ENCODE results near the gene CTLA4. TPM values are rescaled to one million over a fixed set of nuclear protein-coding genes. Genes with fewer than 3 reads are reported as not detected.

The CTLA4 gene
- total RNA-seq, 4 donors from 2014 or later, result 1.2 TPM; not detected in 3

DNA sequence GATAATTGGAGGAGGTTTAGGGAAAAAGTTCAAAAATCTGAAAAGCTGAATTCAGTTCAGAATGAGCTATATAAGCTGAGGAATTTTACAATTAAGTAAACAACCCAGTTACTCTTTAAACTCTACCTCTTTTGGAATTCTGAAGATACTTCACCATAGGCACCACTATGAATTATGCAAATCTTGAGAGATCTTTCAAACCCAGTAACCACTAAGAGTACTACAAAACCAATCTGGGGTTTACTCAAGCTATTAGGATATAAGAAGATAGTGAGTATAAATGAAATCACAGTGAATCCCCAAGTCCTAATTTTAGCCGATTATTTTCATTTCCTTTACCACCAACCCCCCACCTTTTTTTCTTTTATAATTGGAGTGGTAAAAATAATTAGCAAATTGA, 6.0 kb upstream of the CTLA4 start:
- H3K27ac ChIP-seq, result no peak overlapping the region
- no peak for DNase-seq (ENCODE audit: low spot score in 2 of 2)
- 81% methylated on average over 1 of the region's 1 CpG for WGBS
- H3K4me3 ChIP-seq, result no peak overlapping the region
- H3K9me3 ChIP-seq, result no peaks in the 10 kb centered on the region
- no peaks in the 10 kb centered on the region for H3K4me1 ChIP-seq
- no peak for TF ChIP-seq EP300 (IDR thresholded peaks at IDR 0.05)
- no peak for TF ChIP-seq POLR2A (IDR thresholded peaks at IDR 0.05)
- TF ChIP-seq POLR2AphosphoS5 (IDR thresholded peaks at IDR 0.05), result no peak
- TF ChIP-seq, protein P1, sequence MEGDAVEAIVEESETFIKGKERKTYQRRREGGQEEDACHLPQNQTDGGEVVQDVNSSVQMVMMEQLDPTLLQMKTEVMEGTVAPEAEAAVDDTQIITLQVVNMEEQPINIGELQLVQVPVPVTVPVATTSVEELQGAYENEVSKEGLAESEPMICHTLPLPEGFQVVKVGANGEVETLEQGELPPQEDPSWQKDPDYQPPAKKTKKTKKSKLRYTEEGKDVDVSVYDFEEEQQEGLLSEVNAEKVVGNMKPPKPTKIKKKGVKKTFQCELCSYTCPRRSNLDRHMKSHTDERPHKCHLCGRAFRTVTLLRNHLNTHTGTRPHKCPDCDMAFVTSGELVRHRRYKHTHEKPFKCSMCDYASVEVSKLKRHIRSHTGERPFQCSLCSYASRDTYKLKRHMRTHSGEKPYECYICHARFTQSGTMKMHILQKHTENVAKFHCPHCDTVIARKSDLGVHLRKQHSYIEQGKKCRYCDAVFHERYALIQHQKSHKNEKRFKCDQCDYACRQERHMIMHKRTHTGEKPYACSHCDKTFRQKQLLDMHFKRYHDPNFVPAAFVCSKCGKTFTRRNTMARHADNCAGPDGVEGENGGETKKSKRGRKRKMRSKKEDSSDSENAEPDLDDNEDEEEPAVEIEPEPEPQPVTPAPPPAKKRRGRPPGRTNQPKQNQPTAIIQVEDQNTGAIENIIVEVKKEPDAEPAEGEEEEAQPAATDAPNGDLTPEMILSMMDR (IDR thresholded peaks at IDR 0.05), result no peak
- no peaks in the 10 kb centered on the region for H3K27me3 ChIP-seq
- H3K36me3 ChIP-seq, result no peaks in the 10 kb centered on the region

DNA sequence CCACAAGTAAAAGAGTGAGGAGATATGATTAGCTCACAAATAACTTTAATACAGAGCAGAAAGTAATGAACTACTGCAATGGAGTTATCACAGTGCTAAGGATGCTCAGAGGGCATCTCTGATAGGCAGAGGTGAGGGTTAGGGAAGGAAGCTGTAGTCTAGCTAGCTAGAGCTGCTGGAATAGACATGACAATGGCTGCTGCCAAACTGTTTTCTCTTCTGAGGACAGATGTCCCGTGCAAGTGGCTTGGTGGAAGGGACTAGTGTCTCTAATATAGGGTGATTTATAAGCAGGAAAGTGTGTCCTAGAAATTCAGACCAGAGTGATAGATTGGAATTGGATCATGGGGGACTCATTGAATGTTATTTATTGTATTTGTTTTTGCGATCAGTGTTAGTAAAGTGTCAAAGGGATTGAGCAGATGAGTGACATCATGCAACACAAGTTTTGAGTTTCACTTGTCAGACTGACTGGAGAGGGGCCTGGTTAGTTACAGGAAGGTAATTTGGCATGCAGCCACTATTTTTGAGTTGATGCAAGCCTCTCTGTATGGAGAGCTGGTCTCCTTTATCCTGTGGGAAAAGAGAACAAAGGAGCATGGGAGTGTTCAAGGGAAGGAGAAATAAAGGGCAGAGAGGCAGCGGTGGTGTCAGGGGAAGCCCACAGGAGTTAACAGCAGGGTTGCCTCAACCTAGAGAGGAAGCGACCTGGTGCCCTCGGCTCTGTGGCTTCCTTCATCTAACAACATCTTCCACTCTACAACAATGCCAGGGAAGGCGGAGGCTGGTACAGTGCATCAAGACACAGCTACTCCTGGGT, 1.9 kb downstream of the CTLA4 start:
- WGBS, result 87% methylated on average over 6 of the region's 6 CpGs
- Histone ChIP-seq H3K4me3 (no peak overlapping the region), H3K4me1 (no peaks in the 10 kb centered on the region), H3K27me3 (no peaks in the 10 kb centered on the region), H3K36me3 (no peaks in the 10 kb centered on the region), H3K9me3 (no peaks in the 10 kb centered on the region), H3K27ac (no peak overlapping the region)
- TF ChIP-seq POLR2A (IDR thresholded peaks at IDR 0.05), result no peak
- TF ChIP-seq EP300 (IDR thresholded peaks at IDR 0.05), result no peak
- TF ChIP-seq POLR2AphosphoS5 (IDR thresholded peaks at IDR 0.05), result no peak
- TF ChIP-seq, protein P1 (IDR thresholded peaks at IDR 0.05), result no peak
- DNase-seq (ENCODE audit: low spot score in 2 of 2), result no peak

DNA sequence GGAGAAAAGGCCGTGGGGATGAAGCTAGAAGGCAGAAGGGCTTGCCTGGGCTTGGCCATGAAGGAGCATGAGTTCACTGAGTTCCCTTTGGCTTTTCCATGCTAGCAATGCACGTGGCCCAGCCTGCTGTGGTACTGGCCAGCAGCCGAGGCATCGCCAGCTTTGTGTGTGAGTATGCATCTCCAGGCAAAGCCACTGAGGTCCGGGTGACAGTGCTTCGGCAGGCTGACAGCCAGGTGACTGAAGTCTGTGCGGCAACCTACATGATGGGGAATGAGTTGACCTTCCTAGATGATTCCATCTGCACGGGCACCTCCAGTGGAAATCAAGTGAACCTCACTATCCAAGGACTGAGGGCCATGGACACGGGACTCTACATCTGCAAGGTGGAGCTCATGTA, 2.9 kb downstream of the CTLA4 start:
- Histone ChIP-seq H3K9me3 (no peaks in the 10 kb centered on the region), H3K36me3 (no peaks in the 10 kb centered on the region), H3K27me3 (no peaks in the 10 kb centered on the region), H3K27ac (no peak overlapping the region), H3K4me1 (no peaks in the 10 kb centered on the region), H3K4me3 (no peak overlapping the region)
- no peak for DNase-seq (ENCODE audit: low spot score in 2 of 2)
- TF ChIP-seq POLR2AphosphoS5 (IDR thresholded peaks at IDR 0.05) (no peak), POLR2A (IDR thresholded peaks at IDR 0.05) (no peak)
- TF ChIP-seq, protein P1 (IDR thresholded peaks at IDR 0.05), result no peak
- WGBS, result 77% methylated on average over 4 of the region's 9 CpGs

DNA sequence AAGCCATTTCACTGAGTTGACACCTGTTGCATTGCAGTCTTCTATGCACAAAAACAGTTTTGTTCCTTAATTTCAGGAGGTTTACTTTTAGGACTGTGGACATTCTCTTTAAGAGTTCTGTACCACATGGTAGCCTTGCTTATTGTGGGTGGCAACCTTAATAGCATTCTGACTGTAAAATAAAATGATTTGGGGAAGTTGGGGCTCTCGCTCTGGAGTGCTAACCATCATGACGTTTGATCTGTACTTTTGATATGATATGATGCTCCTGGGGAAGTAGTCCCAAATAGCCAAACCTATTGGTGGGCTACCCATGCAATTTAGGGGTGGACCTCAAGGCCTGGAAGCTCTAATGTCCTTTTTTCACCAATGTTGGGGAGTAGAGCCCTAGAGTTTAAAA, 3.4 kb downstream of the CTLA4 start:
- no peaks in the 10 kb centered on the region for H3K27me3 ChIP-seq
- DNase-seq (ENCODE audit: low spot score in 2 of 2), result no peak
- H3K27ac ChIP-seq, result no peak overlapping the region
- no peaks in the 10 kb centered on the region for H3K4me1 ChIP-seq
- no peak overlapping the region for H3K4me3 ChIP-seq
- no peaks in the 10 kb centered on the region for H3K36me3 ChIP-seq
- 97% methylated on average over 2 of the region's 2 CpGs for WGBS
- no peaks in the 10 kb centered on the region for H3K9me3 ChIP-seq
- no peak for TF ChIP-seq POLR2A (IDR thresholded peaks at IDR 0.05)
- TF ChIP-seq, protein P1 (IDR thresholded peaks at IDR 0.05), result no peak
- no peak for TF ChIP-seq POLR2AphosphoS5 (IDR thresholded peaks at IDR 0.05)
- no peak for TF ChIP-seq EP300 (IDR thresholded peaks at IDR 0.05)

DNA sequence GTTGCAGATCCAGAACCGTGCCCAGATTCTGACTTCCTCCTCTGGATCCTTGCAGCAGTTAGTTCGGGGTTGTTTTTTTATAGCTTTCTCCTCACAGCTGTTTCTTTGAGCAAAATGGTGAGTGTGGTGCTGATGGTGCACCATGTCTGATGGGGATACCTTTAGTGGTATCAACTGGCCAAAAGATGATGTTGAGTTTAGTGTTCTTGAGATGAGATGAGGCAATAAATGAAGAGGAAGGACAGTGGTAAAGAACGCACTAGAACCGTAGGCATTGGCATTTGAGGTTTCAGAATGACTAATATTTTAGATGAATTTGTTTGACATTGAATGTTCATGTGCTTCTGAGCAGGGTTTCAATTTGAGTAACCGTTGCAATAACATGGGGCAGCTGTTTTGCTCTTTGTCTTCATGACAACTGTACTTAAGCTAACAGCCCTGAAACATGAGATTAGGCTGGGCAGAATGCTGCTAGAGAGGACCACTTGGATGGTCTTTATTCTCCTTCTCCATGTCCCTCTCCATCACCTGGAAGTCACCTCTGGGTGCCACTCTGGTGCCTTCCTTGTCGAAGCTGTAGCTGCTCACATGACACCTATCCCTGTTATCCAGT, 3.9 kb downstream of the CTLA4 start:
- Histone ChIP-seq H3K4me3 (no peak overlapping the region), H3K4me1 (no peaks in the 10 kb centered on the region), H3K27me3 (no peaks in the 10 kb centered on the region), H3K27ac (no peak overlapping the region), H3K36me3 (no peaks in the 10 kb centered on the region), H3K9me3 (no peaks in the 10 kb centered on the region)
- WGBS, result 73% methylated on average over 6 of the region's 6 CpGs
- DNase-seq (ENCODE audit: low spot score in 2 of 2), result no peak
- TF ChIP-seq POLR2A (IDR thresholded peaks at IDR 0.05), result no peak
- no peak for TF ChIP-seq EP300 (IDR thresholded peaks at IDR 0.05)
- TF ChIP-seq, protein P1 (IDR thresholded peaks at IDR 0.05), result no peak
- no peak for TF ChIP-seq POLR2AphosphoS5 (IDR thresholded peaks at IDR 0.05)

All from suprapubic skin (tissue), 4 donors.